A549 treated with RU486 at 1 μM for 4 hours (cell line): ENCODE data around the gene PLA2G4E. TPM values are rescaled to one million over a fixed set of nuclear protein-coding genes. Genes with fewer than 3 reads are reported as not detected.

Source experiments
- total RNA-seq: library from RNA; stranded (reverse); fragments of 200-300 nt; extraction: Qiagen RNA extraction; gene quantifications from 5 replicates; pipeline ENCODE4 v1.2.3, GENCODE V29; 2022; ENCODE audit warnings: low read depth

The PLA2G4E gene, protein sequence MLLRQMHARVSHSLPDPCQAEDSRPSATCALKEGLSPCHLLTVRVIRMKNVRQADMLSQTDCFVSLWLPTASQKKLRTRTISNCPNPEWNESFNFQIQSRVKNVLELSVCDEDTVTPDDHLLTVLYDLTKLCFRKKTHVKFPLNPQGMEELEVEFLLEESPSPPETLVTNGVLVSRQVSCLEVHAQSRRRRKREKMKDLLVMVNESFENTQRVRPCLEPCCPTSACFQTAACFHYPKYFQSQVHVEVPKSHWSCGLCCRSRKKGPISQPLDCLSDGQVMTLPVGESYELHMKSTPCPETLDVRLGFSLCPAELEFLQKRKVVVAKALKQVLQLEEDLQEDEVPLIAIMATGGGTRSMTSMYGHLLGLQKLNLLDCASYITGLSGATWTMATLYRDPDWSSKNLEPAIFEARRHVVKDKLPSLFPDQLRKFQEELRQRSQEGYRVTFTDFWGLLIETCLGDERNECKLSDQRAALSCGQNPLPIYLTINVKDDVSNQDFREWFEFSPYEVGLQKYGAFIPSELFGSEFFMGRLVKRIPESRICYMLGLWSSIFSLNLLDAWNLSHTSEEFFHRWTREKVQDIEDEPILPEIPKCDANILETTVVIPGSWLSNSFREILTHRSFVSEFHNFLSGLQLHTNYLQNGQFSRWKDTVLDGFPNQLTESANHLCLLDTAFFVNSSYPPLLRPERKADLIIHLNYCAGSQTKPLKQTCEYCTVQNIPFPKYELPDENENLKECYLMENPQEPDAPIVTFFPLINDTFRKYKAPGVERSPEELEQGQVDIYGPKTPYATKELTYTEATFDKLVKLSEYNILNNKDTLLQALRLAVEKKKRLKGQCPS
- not detected in 5 replicates for total RNA-seq

DNA sequence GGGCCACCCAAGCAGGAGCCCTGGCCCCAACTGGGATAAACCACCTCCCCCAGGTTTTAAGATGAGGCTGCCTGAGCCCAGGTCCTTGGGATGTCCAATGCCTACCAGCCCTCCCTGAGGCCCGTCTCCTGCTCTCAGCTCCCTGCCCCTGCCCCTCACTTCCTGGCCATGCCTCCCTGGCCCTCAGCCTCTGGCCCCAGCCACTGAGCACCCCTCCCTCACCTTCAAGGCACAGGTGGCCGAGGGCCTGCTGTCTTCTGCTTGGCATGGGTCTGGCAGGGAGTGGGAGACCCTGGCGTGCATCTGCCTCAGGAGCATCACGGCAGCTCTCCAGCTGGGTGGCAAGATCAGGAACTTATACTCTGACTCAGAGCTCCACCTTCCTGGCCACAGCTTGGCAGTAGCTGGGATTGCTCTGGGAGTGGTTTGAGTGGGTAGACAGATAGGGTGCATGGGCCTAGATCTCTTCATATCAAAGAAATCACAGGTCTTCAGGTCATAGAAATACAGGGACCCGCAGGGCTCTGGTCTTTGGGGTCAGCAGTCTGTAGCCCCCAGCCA is at the start of gene PLA2G4E:
Gene PLA2G4E, minus strand, starts transcription at position 330 of the 561 bp plus-strand sequence. Its CDS starts 12 bp downstream, at position 318.

DNA sequence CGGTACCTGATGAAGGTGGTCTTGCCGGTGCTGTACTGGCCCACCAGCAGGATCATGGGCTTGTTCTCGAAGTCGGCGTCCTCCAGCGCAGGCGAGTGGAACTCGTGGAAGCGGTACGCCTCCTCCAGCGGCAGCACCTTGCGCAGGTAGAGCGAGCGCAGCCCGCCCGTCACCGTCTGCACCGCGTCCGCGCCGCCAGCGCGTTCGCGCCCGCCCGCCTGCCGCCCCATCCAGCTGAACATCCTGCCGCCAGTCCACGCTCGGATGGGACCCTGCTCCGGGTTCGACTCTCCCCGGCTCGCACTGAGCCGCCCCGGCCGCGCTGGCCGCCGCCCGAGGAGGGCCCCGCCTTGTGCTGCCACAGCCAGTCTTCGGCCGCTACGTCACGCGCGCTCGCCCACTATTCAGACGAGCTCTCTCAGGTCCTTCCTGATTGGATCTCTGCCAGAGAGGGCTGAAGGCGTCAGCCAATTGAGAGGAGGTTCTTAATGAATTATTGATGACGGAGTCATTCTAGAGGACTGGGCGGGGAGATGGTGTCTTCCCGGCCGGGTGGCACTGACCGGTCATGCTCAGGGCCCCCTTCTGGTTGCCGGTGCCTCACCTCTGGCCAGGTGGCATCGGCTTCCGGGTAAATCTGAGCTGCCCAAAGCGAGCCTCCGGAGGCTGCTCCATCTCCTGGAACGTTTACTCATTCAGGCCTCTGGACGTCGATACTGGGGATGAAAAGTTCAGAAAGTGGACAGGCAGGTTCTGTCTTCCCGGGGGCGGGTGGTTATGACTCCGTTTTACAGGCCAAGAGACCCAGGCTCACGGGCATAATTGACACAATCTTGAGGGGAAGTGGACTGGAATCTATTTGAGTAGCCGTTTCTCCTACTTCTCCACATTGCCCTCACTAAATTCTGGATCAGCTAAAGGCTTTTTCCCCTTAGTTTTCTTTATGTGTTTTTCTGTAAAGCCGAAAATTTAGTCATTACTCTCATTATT is 48.3 kb downstream of the PLA2G4E start, which contains the start of gene EHD4:
Gene EHD4, minus strand, starts transcription at position 305 of the 990 bp plus-strand sequence. Its CDS starts 63 bp downstream, at position 242.

Other genes with a start within 250 kb of the PLA2G4E start
- gene MAPKBP1, start 246.6 kb downstream of the PLA2G4E start, total RNA-seq, result 3.1 to 5.3 TPM (median 3.8 TPM) in 5 replicates
- gene JMJD7, start 192.9 kb downstream of the PLA2G4E start, total RNA-seq, result 2.4 to 4.3 TPM (median 3.0 TPM) in 5 replicates
- 1.00 to 2.3 TPM (median 1.6 TPM) in 5 replicates for gene PLA2G4B, start 182.2 kb downstream of the PLA2G4E start, total RNA-seq
- gene SPTBN5, start 127.0 kb downstream of the PLA2G4E start, total RNA-seq, result 0.08 to 0.32 TPM (median 0.22 TPM) in 5 replicates
- gene EHD4, start 48.5 kb downstream of the PLA2G4E start, total RNA-seq, result 10.5 to 13.9 TPM (median 13.0 TPM) in 5 replicates
- not detected in 5 replicates for gene PLA2G4D, start 73.5 kb upstream of the PLA2G4E start, total RNA-seq
- gene PLA2G4F, start 135.6 kb upstream of the PLA2G4E start, total RNA-seq, result not detected in 5 replicates
- 14.7 to 17.1 TPM (median 14.9 TPM) in 5 replicates for gene VPS39, start 187.3 kb upstream of the PLA2G4E start, total RNA-seq